Right forelimb (tissue), 1 donor: ENCODE results near the gene POMGNT1.
"Not testable (repeated sequence)": the region's sequence is repeated elsewhere in the genome, so short reads cannot be mapped to it uniquely, and the experiment has no call there.

Experiments
- DNase-seq: peaks from one replicate; pipeline ENCODE4 v3.0.0-alpha.2; 2018

Gene POMGNT1

DNA sequence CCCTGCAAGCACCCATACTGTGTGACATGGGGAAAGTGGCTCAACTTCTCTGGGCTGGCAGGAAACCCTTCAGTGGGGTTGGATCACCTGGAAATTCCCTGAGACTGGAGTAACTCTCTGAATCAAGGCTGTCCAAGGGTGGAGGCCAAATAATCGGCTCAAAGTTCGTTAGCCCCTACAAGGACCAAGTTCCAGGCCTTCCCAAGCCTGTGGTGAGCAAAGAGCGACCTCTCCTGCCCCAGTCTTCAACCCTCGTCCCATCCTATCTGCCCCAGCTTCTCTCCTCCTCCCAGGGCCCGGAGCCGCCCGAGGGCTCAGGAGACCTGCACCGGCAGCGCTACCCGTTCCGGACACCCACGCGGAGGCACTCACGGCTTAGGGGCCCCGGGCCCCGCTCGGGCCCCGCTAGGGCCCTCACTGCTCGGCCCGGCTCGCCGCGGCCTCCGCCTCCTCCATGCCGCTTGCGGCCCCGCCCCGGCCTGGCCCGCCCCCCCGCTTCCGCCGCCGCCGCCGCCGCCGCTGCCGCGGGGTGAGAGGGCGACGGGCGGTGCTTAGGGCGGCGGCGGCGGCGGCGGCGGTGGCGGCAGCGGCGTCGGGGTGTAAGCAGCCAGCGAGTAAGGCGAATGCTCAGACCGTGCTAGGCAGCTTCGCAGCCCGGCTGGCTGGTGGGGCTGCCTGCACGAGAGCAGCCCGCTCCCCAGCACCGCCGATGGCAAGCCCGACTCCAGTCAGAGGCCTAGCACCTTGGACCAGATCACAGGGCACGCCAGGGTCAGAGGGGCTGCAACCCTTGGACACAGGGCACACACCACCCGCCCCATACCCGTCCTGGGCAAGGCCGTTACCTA, at the start of gene POMGNT1:
Gene POMGNT1, minus strand, starts transcription at position 471 of the 848 bp plus-strand sequence. CDS start 613 bp downstream, outside the sequence.
- DNase-seq = peak; percentile 84

DNA sequence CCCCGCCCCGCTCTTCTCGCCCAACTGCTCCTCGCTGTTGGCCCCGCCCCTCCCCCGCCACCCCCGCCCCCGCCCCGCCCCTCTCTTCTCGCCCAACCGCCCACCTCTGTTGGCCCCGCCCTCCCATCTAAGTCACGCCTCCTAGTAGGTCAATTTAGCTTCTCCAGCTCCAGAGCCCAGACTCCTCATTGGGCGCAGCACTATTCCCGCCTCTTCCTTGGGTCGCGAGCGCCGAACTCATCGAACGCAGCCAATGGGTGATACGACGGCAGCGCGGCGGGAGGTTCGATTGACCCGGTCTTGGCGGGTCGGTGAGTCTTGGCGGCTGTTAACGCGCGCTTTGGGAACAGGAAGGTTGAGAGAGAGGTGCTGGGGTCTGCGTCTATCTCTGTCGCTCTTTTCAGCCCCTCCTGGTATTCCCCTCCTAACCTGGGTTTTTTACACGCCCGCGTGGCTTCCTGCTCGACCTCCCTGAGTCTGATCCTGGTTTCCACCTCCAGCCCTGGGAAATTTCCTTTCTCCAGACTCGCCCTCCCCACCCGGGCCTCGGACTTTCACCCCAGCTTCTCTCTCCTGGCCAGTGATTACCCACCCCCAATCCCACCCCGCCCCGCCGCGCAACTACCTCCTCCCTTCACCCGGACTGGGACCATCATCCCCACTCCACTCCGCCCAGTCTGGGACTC, 49.3 kb upstream of the POMGNT1 start, which contains the start of gene RAD54L:
Gene RAD54L, plus strand, starts transcription at position 328 of the 686 bp plus-strand sequence. CDS start 643 bp downstream, outside the sequence.
- DNase-seq = peak; percentile 98

DNA sequence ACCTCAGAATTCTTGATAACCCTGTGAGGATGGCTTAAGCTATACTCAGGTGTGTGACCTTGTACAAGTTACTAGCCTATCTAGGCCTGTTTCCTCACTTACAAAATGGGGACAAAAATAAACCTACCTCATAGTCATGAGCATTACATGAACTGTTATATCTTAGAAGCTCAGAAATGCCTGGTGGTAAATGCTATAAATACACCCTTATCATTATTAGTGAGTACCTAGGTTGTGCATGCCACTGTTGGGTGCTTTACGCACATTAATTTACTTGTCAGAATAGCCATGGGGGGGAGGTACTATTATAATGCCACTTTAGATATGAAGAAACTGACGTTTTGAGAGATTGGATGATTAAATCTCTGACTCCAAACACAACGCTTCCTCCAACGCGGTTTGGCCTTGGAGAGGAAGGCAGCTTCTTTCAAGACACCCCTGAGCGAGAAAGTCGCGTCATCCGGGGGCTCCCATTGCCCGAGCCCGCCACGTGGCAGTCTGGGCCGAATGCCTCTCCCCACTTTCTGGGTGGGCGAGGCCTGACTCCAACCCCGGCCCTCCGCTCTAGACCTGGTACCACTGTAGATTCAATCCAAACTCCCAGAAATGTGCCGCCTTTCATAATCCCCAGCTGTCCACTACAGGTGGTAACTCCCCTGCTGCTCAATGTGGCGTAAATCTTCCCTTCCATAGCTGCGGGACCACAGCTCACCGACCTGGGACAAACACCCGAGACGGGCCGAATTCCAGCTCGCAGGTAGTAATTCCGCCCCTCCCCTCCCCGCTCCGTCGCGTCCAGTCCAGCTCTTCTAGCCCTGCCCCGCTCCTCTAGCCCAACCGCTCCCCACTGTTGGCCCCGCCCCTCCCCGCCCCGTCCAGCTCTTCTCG, 48.6 kb upstream of the POMGNT1 start:
- DNase-seq = no peak

DNA sequence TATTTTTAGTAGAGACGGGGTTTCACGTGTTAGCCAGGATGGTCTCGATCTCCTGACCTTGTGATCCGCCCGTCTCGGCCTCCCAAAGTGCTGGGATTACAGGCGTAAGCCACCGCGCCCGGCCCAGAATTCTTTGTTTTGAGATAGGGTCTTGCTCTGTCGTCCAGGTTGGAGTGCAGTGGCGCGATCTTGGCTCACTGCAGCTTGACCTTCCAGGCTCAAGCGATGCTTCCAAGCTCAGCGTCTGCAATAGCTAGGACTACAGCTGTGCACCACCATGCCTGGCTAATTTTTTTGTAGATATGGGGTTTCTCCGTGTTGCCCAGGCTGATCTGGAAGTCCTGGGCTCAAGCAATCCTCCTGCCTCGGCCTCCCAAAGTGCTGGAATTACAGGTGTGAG, 47.9 kb upstream of the POMGNT1 start:
- DNase-seq = not testable (repeated sequence)

DNA sequence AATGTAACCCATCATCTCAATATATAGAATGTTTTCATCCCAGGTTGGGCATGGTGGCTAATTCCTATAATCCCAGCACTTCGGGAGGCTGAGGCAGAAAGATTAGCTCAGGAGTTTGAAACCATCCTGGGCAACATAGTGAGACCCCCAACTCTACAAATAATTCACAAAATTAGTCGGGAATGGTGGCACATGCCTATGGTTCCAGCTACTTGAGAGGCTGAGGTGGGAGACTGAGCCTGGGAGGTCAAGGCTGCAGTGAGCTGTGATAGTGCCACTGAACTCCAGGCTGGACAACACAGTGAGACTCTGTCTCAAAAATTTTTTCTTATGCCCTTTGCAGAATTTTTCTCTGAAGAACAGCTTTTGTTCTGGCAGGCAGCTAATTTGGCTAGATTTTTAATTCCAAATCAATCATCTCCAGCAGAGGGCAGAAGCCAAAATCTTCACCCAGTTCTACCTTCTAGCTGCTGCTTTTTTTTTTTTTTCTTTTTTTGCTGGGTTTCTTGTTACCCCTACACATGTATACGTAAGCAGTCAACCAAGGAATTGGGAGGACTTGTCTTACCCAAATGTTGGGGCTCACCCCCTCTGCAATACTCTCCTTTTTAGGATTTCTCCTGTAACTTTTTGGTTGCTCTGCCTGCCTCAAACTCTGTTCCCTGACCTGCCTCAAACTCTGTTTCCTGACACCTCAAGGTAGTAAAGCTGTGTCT, 46.6 kb upstream of the POMGNT1 start:
- DNase-seq = no peak

- DNase-seq = not testable (repeated sequence)
These were observed 45.6 kb upstream of the POMGNT1 start for GRCh38 chr1:46243831-46244230.

DNA sequence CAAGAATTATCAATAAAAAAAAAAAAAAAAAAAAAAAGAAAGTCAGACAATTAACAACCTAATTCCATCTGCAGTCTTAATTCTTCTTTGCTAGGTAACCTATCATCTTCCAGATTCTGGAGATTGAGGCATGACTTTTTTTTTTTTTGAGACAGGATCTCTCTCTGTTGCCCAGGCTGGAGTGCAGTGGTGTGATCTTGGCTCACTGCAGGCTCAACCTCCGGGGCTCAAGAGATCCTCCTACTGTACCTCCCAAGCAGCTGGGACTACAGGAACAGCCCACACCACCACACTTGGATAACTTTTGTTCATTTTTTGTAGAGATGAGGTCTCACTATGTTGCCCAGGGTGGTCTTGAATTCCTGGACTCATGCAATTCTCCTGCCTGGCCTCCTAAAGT, 44.7 kb upstream of the POMGNT1 start:
- no peak for DNase-seq

- DNase-seq = not testable (repeated sequence)
These were observed 43.5 kb upstream of the POMGNT1 start for GRCh38 chr1:46241733-46242132.

DNA sequence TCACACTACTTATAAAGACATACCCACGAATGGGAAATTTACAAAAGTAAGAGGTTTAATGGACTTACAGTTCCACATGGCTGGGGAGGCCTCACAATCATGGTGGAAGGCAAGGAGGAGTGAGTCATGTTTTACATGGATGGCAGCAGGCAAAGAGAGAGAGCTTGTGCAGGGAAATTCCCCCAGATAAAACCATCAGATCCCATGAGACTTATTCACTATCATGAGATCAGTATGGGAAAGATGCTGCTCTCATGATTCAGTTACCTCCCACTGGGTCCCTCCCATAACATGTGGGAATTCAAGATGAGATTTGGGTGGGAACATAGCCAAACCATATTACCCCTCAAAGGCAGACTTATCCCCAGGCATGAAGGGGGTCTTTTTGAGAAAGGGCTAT, 40.6 kb upstream of the POMGNT1 start:
- DNase-seq = not testable (repeated sequence)

- no peak for DNase-seq
These were observed 38.6 kb upstream of the POMGNT1 start for GRCh38 chr1:46236882-46237281.

- not testable (repeated sequence) for DNase-seq
These were observed 33.0 kb upstream of the POMGNT1 start for GRCh38 chr1:46231231-46231630.

GRCh38 chr1:46224966-46225365, 26.7 kb upstream of the POMGNT1 start:
- DNase-seq = no peak

- peak; percentile 73 for DNase-seq
These were observed 25.3 kb upstream of the POMGNT1 start for GRCh38 chr1:46223472-46223943.

DNA sequence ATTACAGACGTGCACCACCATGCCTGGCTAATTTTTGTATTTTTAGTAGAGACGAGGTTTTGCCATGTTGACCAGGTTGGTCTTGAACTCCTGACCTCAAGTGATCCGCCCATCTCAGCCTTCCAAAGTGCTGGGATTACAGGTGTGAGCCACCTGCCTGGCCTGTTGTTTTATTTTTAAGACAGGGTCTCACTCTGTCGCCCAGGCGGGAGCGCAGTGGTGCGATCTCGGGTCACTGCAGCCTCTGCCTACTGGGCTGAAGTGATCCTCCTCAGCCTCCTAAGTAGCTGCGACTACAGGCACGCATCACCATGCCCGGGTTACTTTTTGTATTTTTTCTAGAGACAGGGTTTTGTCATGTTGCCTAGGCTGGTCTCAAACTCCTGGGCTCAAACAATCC, 24.8 kb upstream of the POMGNT1 start:
- DNase-seq = not testable (repeated sequence)

GRCh38 chr1:46221749-46222148, 23.5 kb upstream of the POMGNT1 start:
- DNase-seq = no peak

DNA sequence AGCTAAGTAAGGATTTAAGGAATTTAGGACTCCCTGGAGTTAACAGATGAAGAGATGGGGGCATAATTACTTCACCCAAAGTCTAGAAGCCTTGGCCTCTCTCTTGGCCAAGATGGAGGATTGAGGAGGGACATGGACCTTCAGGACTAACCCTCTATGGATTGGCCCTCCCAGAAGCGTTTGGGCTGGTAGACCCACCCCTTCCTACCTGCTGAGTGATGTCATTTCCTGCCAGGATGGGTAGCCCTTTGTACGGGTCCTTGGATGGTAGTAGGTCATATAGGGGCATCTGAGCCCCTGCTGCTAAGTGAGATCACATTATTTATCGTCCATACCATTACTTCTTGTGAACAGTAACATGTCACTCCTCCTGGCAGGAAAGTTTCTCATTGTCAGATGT, 22.6 kb upstream of the POMGNT1 start:
- no peak for DNase-seq

- no peak for DNase-seq
These were observed 21.6 kb upstream of the POMGNT1 start for GRCh38 chr1:46219551-46220520.

GRCh38 chr1:46218443-46218842, 20.2 kb upstream of the POMGNT1 start:
- DNase-seq = no peak

DNA sequence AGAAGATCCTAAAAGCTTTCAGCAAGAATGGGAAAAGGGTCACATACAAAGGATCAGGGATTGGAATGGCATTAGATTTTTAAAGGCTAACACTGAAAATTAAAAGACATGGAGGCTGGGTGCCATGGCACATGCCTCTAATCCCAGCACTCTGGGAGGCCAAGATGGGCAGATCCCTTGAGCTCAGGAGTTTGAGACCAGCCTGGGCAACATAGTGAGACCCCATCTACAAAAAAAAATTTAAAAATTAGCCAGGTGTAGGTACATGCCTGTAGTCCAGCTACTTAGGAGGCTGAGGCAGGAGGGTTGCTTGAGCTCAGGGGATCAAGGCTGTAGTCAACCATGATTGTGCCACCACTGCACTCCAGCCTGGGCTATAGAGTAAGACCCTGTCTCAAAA, 17.3 kb upstream of the POMGNT1 start:
- DNase-seq = no peak

GRCh38 chr1:46211051-46211450, 12.8 kb upstream of the POMGNT1 start:
- DNase-seq = no peak

GRCh38 chr1:46210561-46210960, 12.3 kb upstream of the POMGNT1 start:
- no peak for DNase-seq
